ENCODE results near the gene RNF212B. TPM values are rescaled to one million over a fixed set of nuclear protein-coding genes. Genes with fewer than 3 reads are reported as not detected.
"Not testable (repeated sequence)": the region's sequence is repeated elsewhere in the genome, so short reads cannot be mapped to it uniquely, and the experiment has no call there.

Gene RNF212B
- total RNA-seq, result not detected

- Histone ChIP-seq H3K4me3 (peak within 1 kb of the TSS in 1 of 2 donors; percentile 7), H3K36me3 (no peaks in the 10 kb centered on the region), H3K4me1 (no peaks in the 10 kb centered on the region), H3K27me3 (no peaks in the 10 kb centered on the region), H3K9me3 (no peaks in the 10 kb centered on the region), H3K27ac (peak within 1 kb of the TSS; percentile 18 to 58)
- TF ChIP-seq POLR2A (IDR thresholded peaks at IDR 0.05) (peak in 1 of 2 donors; percentile 21), CTCF (IDR thresholded peaks at IDR 0.05) (no peak)
- DNase-seq, result peak; percentile 93
- intact Hi-C loops (cut with DNase I; ENCODE audit: low total_unique reads), result no loop called here
These were observed at the start of gene RNF212B for GRCh38 chr14:23237772-23238594. Gene RNF212B, plus strand, starts transcription at chr14:23237936. Its CDS starts 2,410 bp downstream, at chr14:23240346.

- DNase-seq, result no peak
- no peaks in the 10 kb centered on the region for H3K9me3 ChIP-seq
- H3K36me3 ChIP-seq, result no peaks in the 10 kb centered on the region
- H3K27ac ChIP-seq, result no peak overlapping the region
- no peak overlapping the region for H3K4me3 ChIP-seq
- no peaks in the 10 kb centered on the region for H3K4me1 ChIP-seq
- intact Hi-C loops (cut with DNase I; ENCODE audit: low total_unique reads), result no loop called here
- no peaks in the 10 kb centered on the region for H3K27me3 ChIP-seq
- TF ChIP-seq POLR2A (IDR thresholded peaks at IDR 0.05), result no peak
- TF ChIP-seq CTCF (IDR thresholded peaks at IDR 0.05), result no peak
These were observed 44.3 kb upstream of the RNF212B start for GRCh38 chr14:23193432-23193831.

GRCh38 chr14:23195552-23196101 lies 42.1 kb upstream of the RNF212B start:
- no peak overlapping the region for H3K4me3 ChIP-seq
- no peak overlapping the region for H3K27ac ChIP-seq
- TF ChIP-seq CTCF (IDR thresholded peaks at IDR 0.05) (no peak), POLR2A (IDR thresholded peaks at IDR 0.05) (no peak)
- intact Hi-C loops (cut with DNase I; ENCODE audit: low total_unique reads), result no loop called here
- no peaks in the 10 kb centered on the region for H3K4me1 ChIP-seq
- H3K27me3 ChIP-seq, result no peaks in the 10 kb centered on the region
- H3K36me3 ChIP-seq, result no peaks in the 10 kb centered on the region
- H3K9me3 ChIP-seq, result no peaks in the 10 kb centered on the region
- DNase-seq, result no peak

GRCh38 chr14:23196487-23196886 lies 41.2 kb upstream of the RNF212B start:
- H3K27ac ChIP-seq; H3K4me3 ChIP-seq; H3K27me3 ChIP-seq; DNase-seq; H3K4me1 ChIP-seq; intact Hi-C loops (cut with DNase I; ENCODE audit: low total_unique reads); H3K36me3 ChIP-seq; H3K9me3 ChIP-seq: not testable (repeated sequence)

GRCh38 chr14:23199141-23199540 lies 38.6 kb upstream of the RNF212B start:
- intact Hi-C loops (cut with DNase I; ENCODE audit: low total_unique reads); H3K9me3 ChIP-seq; DNase-seq; H3K36me3 ChIP-seq; H3K4me3 ChIP-seq; H3K4me1 ChIP-seq; H3K27me3 ChIP-seq; H3K27ac ChIP-seq: not testable (repeated sequence)

GRCh38 chr14:23202001-23202400 lies 35.7 kb upstream of the RNF212B start:
- H3K27me3 ChIP-seq, result no peaks in the 10 kb centered on the region
- H3K9me3 ChIP-seq, result no peaks in the 10 kb centered on the region
- no peak overlapping the region for H3K27ac ChIP-seq
- intact Hi-C loops (cut with DNase I; ENCODE audit: low total_unique reads), result no loop called here
- no peaks in the 10 kb centered on the region for H3K36me3 ChIP-seq
- no peak overlapping the region for H3K4me3 ChIP-seq
- H3K4me1 ChIP-seq, result no peaks in the 10 kb centered on the region
- TF ChIP-seq POLR2A (IDR thresholded peaks at IDR 0.05) (no peak), CTCF (IDR thresholded peaks at IDR 0.05) (no peak)
- no peak for DNase-seq
